GM21619 (cell line): ENCODE data around the gene SELPLG.
"Not testable (repeated sequence)": the region's sequence is repeated elsewhere in the genome, so short reads cannot be mapped to it uniquely, and the experiment has no call there.

Experiments used
- ATAC-seq: cut with Tn5 transposase; IDR thresholded peaks from one replicate; pipeline ENCODE4 v1.9.1; 2021; ENCODE audit not compliant: unreplicated experiment

The SELPLG gene

GRCh38 chr12:108633534-108634248 is at the start of gene SELPLG:
Gene SELPLG, minus strand, starts transcription at chr12:108633894. Its CDS starts 9,587 bp downstream, at chr12:108624307.
- ATAC-seq: peak; percentile 50

GRCh38 chr12:108681317-108681716 is 47.6 kb upstream of the SELPLG start:
- ATAC-seq: no peak

GRCh38 chr12:108679106-108679681 is 45.5 kb upstream of the SELPLG start:
- no peak for ATAC-seq

GRCh38 chr12:108678104-108678730 is 44.5 kb upstream of the SELPLG start:
- no peak for ATAC-seq

GRCh38 chr12:108677381-108677780 is 43.7 kb upstream of the SELPLG start:
- ATAC-seq: no peak

- ATAC-seq: no peak
Observed at GRCh38 chr12:108676707-108677106, 43.0 kb upstream of the SELPLG start.

- ATAC-seq: no peak
Observed at GRCh38 chr12:108675792-108676191, 42.1 kb upstream of the SELPLG start.

- ATAC-seq: no peak
Observed at GRCh38 chr12:108672054-108672453, 38.4 kb upstream of the SELPLG start.

GRCh38 chr12:108671110-108671509 is 37.4 kb upstream of the SELPLG start:
- no peak for ATAC-seq

GRCh38 chr12:108670066-108670631 is 36.5 kb upstream of the SELPLG start:
- no peak for ATAC-seq

- ATAC-seq: no peak
Observed at GRCh38 chr12:108668542-108668941, 34.8 kb upstream of the SELPLG start.

GRCh38 chr12:108668063-108668462 is 34.4 kb upstream of the SELPLG start:
- no peak for ATAC-seq

GRCh38 chr12:108667349-108667748 is 33.7 kb upstream of the SELPLG start:
- no peak for ATAC-seq

GRCh38 chr12:108666401-108666881 is 32.7 kb upstream of the SELPLG start:
- no peak for ATAC-seq

- no peak for ATAC-seq
Observed at GRCh38 chr12:108665608-108666202, 32.0 kb upstream of the SELPLG start.

- peak; percentile 80 for ATAC-seq
Observed at GRCh38 chr12:108664338-108665258, 30.9 kb upstream of the SELPLG start.

GRCh38 chr12:108663324-108664015 is 29.8 kb upstream of the SELPLG start:
- no peak for ATAC-seq

GRCh38 chr12:108658115-108658514 is 24.4 kb upstream of the SELPLG start:
- ATAC-seq: not testable (repeated sequence)

- ATAC-seq: no peak
Observed at GRCh38 chr12:108657130-108657745, 23.5 kb upstream of the SELPLG start.
